Measurements from ENCODE around the gene B3GNT8. TPM values are rescaled to one million over a fixed set of nuclear protein-coding genes. Genes with fewer than 3 reads are reported as not detected.

B3GNT8 gene
- total and polyA plus RNA-seq, 2 experiments from 2014 or later, result 0.71 to 1.8 TPM

GRCh38 chr19:41426116-41426841, 895 bp downstream of the B3GNT8 start (continued):
- TF ChIP-seq NANOG (IDR thresholded peaks at IDR 0.05; ENCODE audit: borderline replicate concordance), result no peak
- no peak for TF ChIP-seq CTCF (conservative IDR thresholded peaks at IDR 0.05; ENCODE audit: low read depth in 2 of 2)
- no peak for TF ChIP-seq STAT1 (IDR thresholded peaks at IDR 0.05; ENCODE audit: unreplicated experiment)
- TF ChIP-seq EZH2 (IDR thresholded peaks at IDR 0.05; ENCODE audit: low read depth, unreplicated experiment), result no peak

DNA sequence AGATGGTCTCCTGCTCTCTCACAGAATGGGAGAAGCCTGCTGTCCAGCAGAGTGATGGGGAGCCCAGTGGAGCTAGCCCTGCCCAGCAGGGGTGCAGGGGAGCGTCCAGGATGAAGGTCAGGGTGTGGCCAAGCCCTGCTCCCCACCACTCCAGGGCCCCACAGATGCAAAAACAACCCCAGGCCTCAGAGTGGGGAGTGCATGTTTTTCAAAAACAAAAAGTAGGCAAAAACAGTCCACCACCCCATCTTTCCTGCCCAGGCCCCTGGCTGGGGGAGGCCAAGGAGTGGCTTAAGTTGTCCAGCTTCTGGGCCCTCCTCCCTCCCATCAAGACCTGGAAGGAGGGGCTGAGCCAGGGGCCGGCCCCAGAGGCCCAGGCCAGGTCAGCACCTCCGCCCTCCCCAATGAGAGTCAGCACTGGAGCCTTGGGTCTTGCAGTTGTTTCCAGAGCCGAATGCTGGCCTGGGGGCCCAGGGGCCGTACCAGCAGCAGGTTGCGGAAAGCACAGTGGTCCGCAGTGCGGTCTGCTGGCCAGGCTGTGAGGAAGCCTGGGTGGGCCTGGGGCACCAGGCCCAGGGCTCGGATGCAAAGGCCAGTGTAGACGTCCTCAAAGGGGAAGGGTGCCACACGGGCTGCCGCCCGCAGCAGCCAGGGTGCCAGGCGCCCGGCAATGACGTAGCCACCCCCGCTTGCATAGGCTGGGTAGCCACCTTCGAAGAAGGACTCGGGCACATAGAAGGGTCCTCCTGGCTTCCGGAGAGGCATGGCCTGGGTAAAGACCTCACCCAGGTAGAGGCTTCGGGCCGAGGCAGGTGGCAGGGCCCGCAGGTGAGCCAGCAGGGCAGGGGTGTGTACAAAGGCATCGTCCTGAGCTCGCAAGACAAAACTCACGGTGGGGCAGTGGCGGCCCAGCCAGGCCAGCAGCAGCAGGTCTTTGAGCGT, 1.7 kb downstream of the B3GNT8 start:
- Mint-ChIP-seq H3K4me3 (peak overlapping the region; percentile 36; the same call in 2 of the 3 replicates), H3K36me3 (ENCODE audit: low read depth) (peaks cover 7% of the 10 kb centered on the region; the same call in 2 of the 3 replicates), H3K9me3 (no peaks in the 10 kb centered on the region), H3K27me3 (ENCODE audit: insufficient read depth, low read depth, poor library complexity) (peaks cover 11% of the 10 kb centered on the region), H3K4me1 (peaks cover 18% of the 10 kb centered on the region), H3K27ac (no peak overlapping the region)
- Histone ChIP-seq H3K27me3 (ENCODE audit: insufficient read depth) (no peaks in the 10 kb centered on the region), H4K20me1 (replicated peaks; ENCODE audit: insufficient read depth) (no peaks in the 10 kb centered on the region), H2AFZ (no peak overlapping the region), H3K36me3 (ENCODE audit: insufficient read depth) (no peaks in the 10 kb centered on the region), H3F3A (replicated peaks; ENCODE audit: low read depth) (peaks cover 5% of the 10 kb centered on the region; the same call in 1 of the 2 replicates), H3K9me2 (ENCODE audit: insufficient read depth) (no peaks in the 10 kb centered on the region), H3K4me1 (ENCODE audit: insufficient read depth) (peaks cover 12% of the 10 kb centered on the region), H3K4me3 (no peak overlapping the region), H3K79me2 (replicated peaks; ENCODE audit: insufficient read depth) (no peaks in the 10 kb centered on the region), H3K27ac (ENCODE audit: low read depth) (no peak overlapping the region), H3K4me2 (no peak overlapping the region)
- no peak for DNase-seq (ENCODE audit: low spot score)
- TF ChIP-seq EZH2 (IDR thresholded peaks at IDR 0.05; ENCODE audit: low read depth, unreplicated experiment) (no peak), EZH2phosphoT487 (IDR thresholded peaks at IDR 0.05; ENCODE audit: unreplicated experiment) (no peak), CREB1 (CRISPR knock-in tag; IDR thresholded peaks at IDR 0.05; ENCODE audit: low read depth) (no peak), STAT1 (IDR thresholded peaks at IDR 0.05; ENCODE audit: unreplicated experiment) (no peak), ZNF114 (CRISPR knock-in tag; IDR thresholded peaks at IDR 0.05) (no peak), NANOG (IDR thresholded peaks at IDR 0.05; ENCODE audit: borderline replicate concordance) (no peak)
- TF ChIP-seq, protein P1, sequence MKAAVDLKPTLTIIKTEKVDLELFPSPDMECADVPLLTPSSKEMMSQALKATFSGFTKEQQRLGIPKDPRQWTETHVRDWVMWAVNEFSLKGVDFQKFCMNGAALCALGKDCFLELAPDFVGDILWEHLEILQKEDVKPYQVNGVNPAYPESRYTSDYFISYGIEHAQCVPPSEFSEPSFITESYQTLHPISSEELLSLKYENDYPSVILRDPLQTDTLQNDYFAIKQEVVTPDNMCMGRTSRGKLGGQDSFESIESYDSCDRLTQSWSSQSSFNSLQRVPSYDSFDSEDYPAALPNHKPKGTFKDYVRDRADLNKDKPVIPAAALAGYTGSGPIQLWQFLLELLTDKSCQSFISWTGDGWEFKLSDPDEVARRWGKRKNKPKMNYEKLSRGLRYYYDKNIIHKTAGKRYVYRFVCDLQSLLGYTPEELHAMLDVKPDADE (IDR thresholded peaks at IDR 0.05), result no peak
- no peak for ATAC-seq

All from GM23338 (cell line).